IMR-90 (cell line): ENCODE measurements around the gene MFSD6. TPM values are rescaled to one million over a fixed set of nuclear protein-coding genes. Genes with fewer than 3 reads are reported as not detected.

ENCODE experiments used
- ATAC-seq: fragments of 200-7000 bp; cut with Tn5 transposase; 2 replicates; pipeline ENCODE4 v1.9.1; 2020; ENCODE audit warnings: low read depth, mild to moderate bottlenecking, moderate library complexity
- BruUV-seq: library from RNA; stranded (reverse); fragments of 400-500 nt; replicated peaks from 2 replicates; lab custom pipeline; 2021; lab: Mats Ljungman, UMichigan
- CTCF ChIA-PET: fragments of 300-600 bp; formaldehyde crosslinking; extraction: SDS; loops from one replicate; lab custom pipeline; 2021; ENCODE audit warnings: antibody characterized with exemption; lab: Yijun Ruan, JAX
- POLR2A ChIA-PET: fragments of 300-600 bp; sonication (Branson Sonifier 250); formaldehyde crosslinking; loops from one replicate; lab custom pipeline; 2022; ENCODE audit warnings: antibody characterized with exemption; ENCODE audit not compliant: unreplicated experiment; lab: Charles Lee
- DNase-seq: peaks from one replicate; pipeline ENCODE4 v3.0.0; 2013
- H2AFZ ChIP-seq: replicated peaks from 2 replicates; pipeline ENCODE3; 2013; ENCODE audit warnings: low read length, mild to moderate bottlenecking; ENCODE audit not compliant: poor library complexity
- H2AK5ac ChIP-seq: 2 replicates; pipeline ENCODE4 v1.6.1; 2013; ENCODE audit warnings: low read depth, low read length, inconsistent platforms
- H2AK9ac ChIP-seq: replicated peaks from 2 replicates; pipeline ENCODE3; 2013; ENCODE audit warnings: mild to moderate bottlenecking, low read depth, low read length, moderate library complexity; ENCODE audit not compliant: poor library complexity
- H2BK120ac ChIP-seq: 2 replicates; pipeline ENCODE4 v1.6.1; 2013; ENCODE audit warnings: low read depth, low read length, inconsistent platforms
- H2BK15ac ChIP-seq: 3 replicates; pipeline ENCODE4 v1.6.1; 2013; ENCODE audit warnings: low read depth, low read length, inconsistent platforms
- H2BK20ac ChIP-seq: 2 replicates; pipeline ENCODE4 v1.6.1; 2013; ENCODE audit warnings: low read depth, mild to moderate bottlenecking, inconsistent platforms, low read length, moderate library complexity
- H2BK5ac ChIP-seq: 2 replicates; pipeline ENCODE4 v1.6.1; 2013; ENCODE audit warnings: mild to moderate bottlenecking, low read depth, low read length, inconsistent platforms; ENCODE audit not compliant: poor library complexity, severe bottlenecking
- H3K14ac ChIP-seq: replicated peaks from 2 replicates; pipeline ENCODE4 v1.6.1; 2013; ENCODE audit warnings: low read depth, low read length, inconsistent platforms
- H3K18ac ChIP-seq: 2 replicates; pipeline ENCODE4 v1.6.1; 2013; ENCODE audit warnings: low read depth, low read length, control low read depth
- H3K23ac ChIP-seq: 2 replicates; pipeline ENCODE4 v1.6.1; 2013; ENCODE audit warnings: low read depth, low read length, inconsistent platforms
- H3K27ac ChIP-seq: 2 replicates; pipeline ENCODE4 v1.5.1; 2013; ENCODE audit warnings: mild to moderate bottlenecking, control low read depth, low read length; ENCODE audit not compliant: insufficient read depth
- H3K27me3 ChIP-seq: 2 replicates; pipeline ENCODE4 v1.6.1; 2013; ENCODE audit warnings: low read length; ENCODE audit not compliant: control insufficient read depth, insufficient read depth
- H3K36me3 ChIP-seq: 2 replicates; pipeline ENCODE4 v1.6.1; 2013; ENCODE audit warnings: low read length, mixed read lengths; ENCODE audit not compliant: control insufficient read depth, insufficient read depth
- H3K4ac ChIP-seq: 2 replicates; pipeline ENCODE4 v1.6.1; 2013; ENCODE audit warnings: low read depth, low read length, inconsistent platforms
- H3K4me1 ChIP-seq: 2 replicates; pipeline ENCODE4 v1.6.1; 2013; ENCODE audit warnings: low read length, mixed read lengths; ENCODE audit not compliant: control insufficient read depth, insufficient read depth
- H3K4me2 ChIP-seq: 2 replicates; pipeline ENCODE4 v1.6.1; 2013; ENCODE audit warnings: low read depth, mild to moderate bottlenecking, control low read depth, low read length, moderate library complexity
- H3K4me3 ChIP-seq: 2 replicates; pipeline ENCODE4 v1.5.1; 2013; ENCODE audit warnings: low read depth, mild to moderate bottlenecking, control low read depth, low read length, moderate library complexity; ENCODE audit not compliant: insufficient read depth
- H3K56ac ChIP-seq: 2 replicates; pipeline ENCODE4 v1.6.1; 2013; ENCODE audit warnings: low read length, inconsistent platforms; ENCODE audit not compliant: insufficient read depth; ENCODE audit errors: extremely low read depth
- H3K79me1 ChIP-seq, 2 experiments: 2 replicates each; pipeline ENCODE4 v1.6.1; 2013; ENCODE audit warnings: low read length in 2 of 2, inconsistent platforms in 1 of 2, low read depth in 1 of 2
- H3K9ac ChIP-seq: 2 replicates; pipeline ENCODE4 v1.6.1; 2013; ENCODE audit warnings: low read depth, low read length, control low read depth
- H3K9me1 ChIP-seq: 2 replicates; pipeline ENCODE4 v1.6.1; 2013; ENCODE audit warnings: low read length, inconsistent platforms; ENCODE audit not compliant: insufficient read depth
- H3K9me3 ChIP-seq: 2 replicates; pipeline ENCODE4 v1.6.1; 2013; ENCODE audit warnings: low read length; ENCODE audit not compliant: control insufficient read depth, insufficient read depth
- H4K20me1 ChIP-seq: 2 replicates; pipeline ENCODE4 v1.6.1; 2013; ENCODE audit warnings: low read length, inconsistent platforms; ENCODE audit not compliant: insufficient read depth
- H4K5ac ChIP-seq: 2 replicates; pipeline ENCODE4 v1.6.1; 2013; ENCODE audit warnings: mild to moderate bottlenecking, low read depth, low read length, control low read depth
- H4K8ac ChIP-seq, 2 experiments: 2 replicates each; pipeline ENCODE4 v1.6.1; 2013; ENCODE audit warnings: low read depth in 2 of 2, low read length in 2 of 2, control low read depth in 1 of 2, inconsistent platforms in 1 of 2
- H4K91ac ChIP-seq: 2 replicates; pipeline ENCODE4 v1.6.1; 2013; ENCODE audit warnings: low read depth, low read length, inconsistent platforms; ENCODE audit not compliant: insufficient read depth
- CHD1 ChIP-seq: IDR thresholded peaks from 2 replicates; pipeline ENCODE4 v1.6.1; 2012; ENCODE audit warnings: low read depth, low read length, improper control_type of control experiment
- CTCF ChIP-seq: conservative IDR thresholded peaks from 2 replicates; pipeline ENCODE4 v1.5.1; 2012; ENCODE audit warnings: mild to moderate bottlenecking, low read depth, low read length, improper control_type of control experiment
- ELK1 ChIP-seq: fragments of 150-350 bp; IDR thresholded peaks from 2 replicates; pipeline ENCODE4 v1.6.1; 2016; ENCODE audit warnings: low read depth, mild to moderate bottlenecking, low read length, moderate library complexity, borderline replicate concordance
- MAFK ChIP-seq: IDR thresholded peaks from 2 replicates; pipeline ENCODE4 v1.6.1; 2012; ENCODE audit warnings: low read depth, low read length, improper control_type of control experiment
- MAZ ChIP-seq: IDR thresholded peaks from 2 replicates; pipeline ENCODE4 v1.6.1; 2012; ENCODE audit warnings: low read depth, mild to moderate bottlenecking, low read length, improper control_type of control experiment, moderate library complexity, borderline replicate concordance
- MXI1 ChIP-seq: IDR thresholded peaks from 2 replicates; pipeline ENCODE4 v1.6.1; 2012; ENCODE audit warnings: low read depth, mild to moderate bottlenecking, low read length, moderate library complexity, borderline replicate concordance
- NFE2L2 ChIP-seq: fragments of 150-350 bp; IDR thresholded peaks from 2 replicates; pipeline ENCODE4 v1.6.1; 2016; ENCODE audit warnings: low read depth, mild to moderate bottlenecking, low read length
- POLR2A ChIP-seq: IDR thresholded peaks from 2 replicates; pipeline ENCODE4 v1.6.1; 2012; ENCODE audit warnings: mild to moderate bottlenecking, low read depth, low read length
- RAD21 ChIP-seq: IDR thresholded peaks from 2 replicates; pipeline ENCODE4 v1.6.1; 2012; ENCODE audit warnings: low read length, improper control_type of control experiment
- RCOR1 ChIP-seq: IDR thresholded peaks from 2 replicates; pipeline ENCODE4 v1.6.1; 2012; ENCODE audit warnings: mild to moderate bottlenecking, low read length, improper control_type of control experiment; ENCODE audit not compliant: insufficient replicate concordance
- SMC3 ChIP-seq: fragments of 150-350 bp; IDR thresholded peaks from 2 replicates; pipeline ENCODE4 v1.6.1; 2016; ENCODE audit warnings: low read depth, mild to moderate bottlenecking, antibody characterized with exemption, low read length, moderate library complexity
- USF2 ChIP-seq: fragments of 150-350 bp; IDR thresholded peaks from 2 replicates; pipeline ENCODE4 v1.6.1; 2017; ENCODE audit warnings: mild to moderate bottlenecking, antibody characterized with exemption, low read length, low read depth
- WGBS, 2 experiments: methylation state at CpG; one replicate each; pipeline versions ENCODE4 v1.1.5 to v1.1.7; 2013; ENCODE audit warnings: missing lambda C conversion rate in 2 of 2; ENCODE audit not compliant: insufficient read length in 1 of 2; ENCODE audit errors: extremely low coverage in 2 of 2; 5-methylcytosine and 5-hydroxymethylcytosine counted together
- dilution Hi-C: fragments of 300-500 bp; cut with HindIII; formaldehyde crosslinking; loops from one replicate; pipeline ENCODE4 v1.14.3; 2018; ENCODE audit warnings: low sequenced_read_pairs; ENCODE audit not compliant: unreplicated experiment
- in situ Hi-C: fragments of 300-500 bp; cut with MboI; formaldehyde crosslinking; loops from 3 replicates; pipeline ENCODE4 v1.14.3; 2019; ENCODE audit warnings: low sequenced_read_pairs, inconsistent platforms, mixed read lengths
- intact Hi-C: fragments of 100-400 bp; cut with micrococcal nuclease; formaldehyde crosslinking; loops from 2 replicates; pipeline ENCODE4 v1.10.0; 2022
- polyA plus RNA-seq, 3 experiments: library from polyadenylated mRNA; depleted of rRNA; stranded (reverse); fragments of >200 nt; gene quantifications; 2 replicates each; pipeline ENCODE4 v1.2.3, GENCODE V29; 2012; ENCODE audit warnings: low replicate concordance in 1 of 3
- total RNA-seq: library from RNA; depleted of rRNA; stranded (reverse); fragments of >200 nt; gene quantifications from 2 replicates; pipeline ENCODE4 v1.2.3, GENCODE V29; 2012

MFSD6 gene
- total and polyA plus RNA-seq, 2 of the 4 experiments (the other 2 are of a cell fraction): 4.2 to 7.7 TPM

GRCh38 chr2:190460487-190460886 lies 52.3 kb downstream of the MFSD6 start:
- in situ Hi-C loops: no loop called here
- intact Hi-C loops: no loop called here

More at GRCh38 chr2:190460487-190460886, 52.3 kb downstream of the MFSD6 start:
- BruUV-seq: no TSS peak
- ChIA-PET CTCF (no interaction called here), POLR2A (interaction anchor here (0.5 kb wide), 1 partner anchor 252 kb away, joined by 3 read pairs; no protein-coding TSS in a partner anchor)
- H3K27me3 ChIP-seq: no peaks in the 10 kb centered on the region
- no peaks in the 10 kb centered on the region for H3K9me3 ChIP-seq
- H2BK20ac ChIP-seq: no peak overlapping the region
- no peak overlapping the region for H2AFZ ChIP-seq
- no peak overlapping the region for H2BK5ac ChIP-seq
- TF ChIP-seq USF2 (no peak), POLR2A (no peak), MAFK (no peak), RCOR1 (no peak), MAZ (no peak), SMC3 (no peak), CTCF (no peak), CHD1 (no peak), NFE2L2 (no peak), RAD21 (no peak), MXI1 (no peak), ELK1 (no peak)
- H4K8ac ChIP-seq: no peak overlapping the region
- no peak overlapping the region for H3K23ac ChIP-seq
- H3K9ac ChIP-seq: no peak overlapping the region
- no CpG with 5 or more reads among the region's 5 CpGs for WGBS, 2 experiments
- H2AK9ac ChIP-seq: no peak overlapping the region
- no peak overlapping the region for H3K18ac ChIP-seq
- H3K9me1 ChIP-seq: peaks cover 3% of the 10 kb centered on the region; the same call in 1 of the 2 replicates
- H4K20me1 ChIP-seq: no peaks in the 10 kb centered on the region
- H3K4ac ChIP-seq: no peak overlapping the region
- H3K56ac ChIP-seq: no peak overlapping the region
- H3K79me1 ChIP-seq: no peaks in the 10 kb centered on the region
- H2BK15ac ChIP-seq: no peak overlapping the region
- H2BK120ac ChIP-seq: no peak overlapping the region
- DNase-seq: no peak
- H4K91ac ChIP-seq: no peak overlapping the region
- H3K36me3 ChIP-seq: no peaks in the 10 kb centered on the region
- no peak for ATAC-seq
- H3K4me1 ChIP-seq: no peaks in the 10 kb centered on the region
- H3K4me2 ChIP-seq: no peak overlapping the region
- H3K4me3 ChIP-seq: no peak overlapping the region
- dilution Hi-C loops: no loop called here
- no peak overlapping the region for H2AK5ac ChIP-seq
- no peak overlapping the region for H3K14ac ChIP-seq
- H3K27ac ChIP-seq: no peak overlapping the region
- no peak overlapping the region for H4K5ac ChIP-seq
